RPMI7951 (cell line): ENCODE measurements around the gene FHOD1. TPM values are rescaled to one million over a fixed set of nuclear protein-coding genes. Genes with fewer than 3 reads are reported as not detected.
A peak's percentile ranks its signal among the peaks of the same experiment; 100 is the strongest.

Experiments
- DNase-seq: peaks from one replicate; pipeline ENCODE4 v3.0.0-alpha.2; 2012; ENCODE audit warnings: low read depth
- total RNA-seq: library from RNA; depleted of rRNA; stranded (reverse); fragments of >200 nt; shearing (Covaris generic); gene quantifications from 2 replicates; pipeline ENCODE4 v1.2.3, GENCODE V29; 2014

Gene FHOD1
- total RNA-seq, 1 experiment from 2014 or later, result 33.6 TPM

DNA sequence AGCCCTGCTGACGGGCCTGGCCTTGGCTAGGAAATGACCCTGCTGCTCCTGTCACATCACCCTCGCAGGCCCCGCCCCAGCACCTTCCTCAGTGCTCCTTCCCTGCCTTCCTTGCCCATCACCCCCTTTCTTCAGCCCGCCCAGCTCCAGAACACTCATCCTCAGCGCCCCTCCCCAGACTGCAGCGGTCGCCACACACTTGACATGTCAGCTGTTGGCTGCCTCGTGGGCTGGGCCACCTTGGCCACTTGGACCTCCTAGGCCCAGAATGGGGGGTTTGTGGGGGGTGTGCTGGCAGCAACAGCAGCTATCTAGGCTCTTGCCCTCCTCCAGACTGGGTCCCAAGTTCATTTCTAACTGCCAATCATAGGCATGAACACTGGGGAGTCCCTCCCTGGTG lies 37.7 kb downstream of the FHOD1 start:
- DNase-seq, result no peak

DNA sequence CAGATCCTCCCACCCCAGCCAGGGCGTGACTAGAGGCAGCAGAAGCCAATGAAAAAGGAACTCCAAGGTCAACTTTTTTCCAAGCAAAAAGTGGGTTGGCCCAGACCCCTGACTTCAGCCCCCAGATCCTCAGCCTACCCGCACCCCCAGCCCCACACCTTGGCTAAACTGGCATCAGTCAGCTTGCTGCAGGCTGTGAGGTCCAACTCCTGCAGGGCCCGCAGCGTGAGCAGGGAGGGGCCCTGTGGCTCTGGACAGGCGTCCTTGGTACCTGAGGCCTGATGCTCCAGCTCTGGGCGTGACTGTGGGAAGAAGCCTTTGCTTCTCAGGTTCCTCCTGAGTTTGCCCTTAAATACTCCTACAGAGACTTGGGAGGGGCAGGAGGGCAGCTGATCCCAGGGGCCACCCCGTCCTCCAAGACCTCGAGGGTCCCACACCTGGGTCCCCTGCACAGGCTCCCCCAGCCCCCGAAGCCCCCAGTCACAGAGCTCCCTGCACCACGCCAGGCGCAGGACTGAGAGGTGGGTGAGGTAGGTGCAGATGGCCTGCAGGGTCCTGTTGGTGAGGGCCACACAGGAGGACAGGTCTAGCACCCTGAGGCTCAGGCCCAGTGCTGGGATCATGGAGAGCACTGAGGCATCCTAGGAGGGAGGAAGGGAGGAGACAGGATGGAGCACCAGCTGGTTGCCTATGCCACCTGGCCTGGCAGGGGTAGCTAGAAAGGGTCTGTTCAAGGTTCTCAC lies 39.0 kb downstream of the FHOD1 start:
- DNase-seq, result no peak

DNA sequence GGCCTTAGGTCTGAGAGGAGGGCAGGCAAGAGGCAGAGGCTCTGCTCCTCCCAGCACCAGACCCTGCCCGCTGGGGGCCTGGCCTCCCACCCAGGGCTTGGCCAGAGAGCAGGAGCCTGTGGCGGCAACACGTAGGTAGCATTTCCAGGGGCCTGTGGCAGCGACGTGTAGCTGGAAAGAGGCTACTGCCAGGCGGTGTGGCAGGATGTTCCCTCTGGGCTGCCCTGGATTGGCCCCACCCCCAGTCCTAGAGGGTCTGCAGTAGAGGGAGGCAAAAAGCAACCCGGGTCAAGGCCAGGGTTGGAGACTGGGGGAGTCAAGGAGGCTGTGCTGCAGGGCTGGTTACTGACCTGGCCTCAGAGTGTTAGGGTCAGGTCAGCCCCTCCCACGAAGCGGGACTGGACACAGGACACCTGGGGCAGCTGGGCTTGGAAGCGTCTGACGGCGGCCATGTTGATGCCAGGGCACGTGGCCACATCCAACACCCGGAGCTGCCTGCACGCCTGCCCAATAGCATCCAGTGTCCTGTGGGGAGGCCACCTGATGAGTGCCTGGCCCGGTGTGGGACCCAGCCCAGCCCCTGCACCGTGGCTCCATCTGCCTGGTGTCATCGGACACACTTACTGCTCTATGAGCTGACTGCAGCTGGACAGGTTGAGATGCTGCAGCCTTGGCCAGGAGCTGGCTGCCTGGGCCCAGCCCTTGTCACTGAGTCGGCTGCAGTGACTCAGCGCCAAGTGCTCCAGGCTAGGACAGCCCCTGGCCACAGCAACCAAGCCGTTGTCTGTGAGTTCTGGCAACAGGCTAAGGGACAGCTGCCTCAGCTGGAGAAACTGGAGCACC lies 39.8 kb downstream of the FHOD1 start:
- peak; percentile 86 for DNase-seq

DNA sequence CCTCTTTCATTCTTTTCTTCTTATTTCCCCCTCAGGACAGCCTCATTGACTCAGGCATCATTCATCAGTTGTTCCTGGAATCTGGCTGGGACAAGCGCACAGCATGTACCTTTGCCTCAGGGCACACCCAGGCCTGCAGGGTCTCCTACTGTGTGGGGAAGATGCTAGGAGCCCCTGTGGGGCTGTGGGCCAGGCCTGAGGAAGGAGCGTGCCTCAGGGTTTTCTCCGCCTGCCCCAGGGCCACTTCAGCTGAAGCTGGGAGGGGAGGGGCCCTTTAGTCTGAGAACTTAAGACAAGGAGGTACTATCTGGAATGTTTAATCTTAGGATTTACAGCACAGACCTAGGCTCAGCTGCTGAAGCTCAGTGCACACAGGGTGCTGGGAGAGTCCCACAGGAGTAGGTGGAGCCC lies 40.4 kb downstream of the FHOD1 start:
- DNase-seq, result peak; percentile 24

DNA sequence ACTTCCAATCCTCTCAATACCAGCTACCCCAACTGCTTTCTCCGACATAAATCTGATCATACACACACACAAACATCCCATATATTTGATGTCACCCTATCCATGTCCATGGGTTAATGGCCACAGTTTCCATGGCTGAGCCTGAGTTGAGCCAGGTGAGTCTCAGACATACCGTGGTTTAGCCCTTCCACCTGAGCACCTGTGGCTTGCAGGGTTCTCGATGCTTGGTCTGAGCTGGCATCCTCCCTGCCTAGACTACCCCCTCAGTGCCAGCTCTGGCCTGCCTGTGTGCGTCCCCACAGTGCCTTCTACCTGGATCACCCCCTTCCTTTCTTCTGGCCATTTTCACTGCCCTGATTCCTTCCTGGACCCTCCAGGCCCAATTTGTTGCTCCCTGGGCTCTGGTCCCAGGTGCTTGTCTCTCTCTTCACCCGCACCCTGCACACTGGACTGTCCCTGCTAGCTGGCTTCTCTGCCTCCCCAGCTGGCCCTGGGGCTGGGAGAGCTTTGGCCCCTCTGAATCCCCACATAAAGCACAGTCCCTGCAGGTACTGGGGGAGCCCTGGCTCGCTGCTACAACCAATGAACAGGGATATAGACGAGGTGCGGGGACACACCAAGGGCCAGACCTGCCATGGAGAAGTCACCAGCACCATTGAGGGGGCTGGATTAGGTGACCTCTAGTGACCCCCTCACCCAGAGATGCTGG lies 41.0 kb downstream of the FHOD1 start:
- no peak for DNase-seq

DNA sequence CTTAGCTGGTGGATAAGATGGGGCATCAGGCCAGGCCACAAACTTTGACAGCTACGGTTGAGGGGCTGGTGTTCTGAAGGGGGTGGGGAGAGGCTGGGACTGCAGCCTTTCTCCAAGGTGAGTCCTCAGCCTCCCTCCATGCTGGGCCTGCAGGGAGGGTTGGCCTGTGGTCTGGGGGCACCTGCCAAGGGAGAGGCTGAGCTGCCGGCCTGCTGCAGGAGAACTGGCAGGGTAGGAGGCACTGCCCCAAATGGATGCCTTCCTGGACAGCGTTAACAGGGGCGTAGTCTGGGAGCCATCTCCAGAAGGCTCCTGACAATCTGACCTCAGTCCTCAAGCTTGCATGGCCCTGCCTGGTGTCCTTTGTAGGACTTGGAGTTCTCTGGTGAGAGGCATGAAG lies 43.2 kb downstream of the FHOD1 start:
- no peak for DNase-seq

DNA sequence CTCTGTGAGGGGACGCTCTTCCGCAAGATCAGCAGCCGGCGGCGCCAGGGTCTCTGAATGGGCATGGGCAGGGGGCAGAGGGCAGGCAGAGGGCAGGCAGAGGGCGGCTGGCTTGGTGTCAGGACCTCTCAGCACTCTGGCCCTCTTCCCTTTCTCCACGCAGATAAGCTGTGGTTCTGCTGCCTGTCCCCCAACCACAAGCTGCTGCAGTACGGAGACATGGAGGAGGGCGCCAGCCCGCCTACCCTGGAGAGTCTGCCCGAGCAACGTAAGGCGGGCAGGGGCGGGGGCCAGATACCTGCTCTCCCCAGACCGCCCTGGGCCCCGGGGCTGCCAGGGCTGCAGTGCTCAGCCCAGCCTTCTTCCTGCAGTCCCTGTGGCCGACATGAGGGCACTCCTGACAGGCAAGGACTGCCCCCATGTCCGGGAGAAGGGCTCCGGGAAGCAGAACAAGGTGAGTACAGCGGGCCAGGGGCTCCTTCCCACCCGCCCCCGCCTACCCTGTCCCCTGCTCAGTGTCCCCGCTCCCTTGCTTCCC lies 44.3 kb downstream of the FHOD1 start:
- DNase-seq, result no peak

DNA sequence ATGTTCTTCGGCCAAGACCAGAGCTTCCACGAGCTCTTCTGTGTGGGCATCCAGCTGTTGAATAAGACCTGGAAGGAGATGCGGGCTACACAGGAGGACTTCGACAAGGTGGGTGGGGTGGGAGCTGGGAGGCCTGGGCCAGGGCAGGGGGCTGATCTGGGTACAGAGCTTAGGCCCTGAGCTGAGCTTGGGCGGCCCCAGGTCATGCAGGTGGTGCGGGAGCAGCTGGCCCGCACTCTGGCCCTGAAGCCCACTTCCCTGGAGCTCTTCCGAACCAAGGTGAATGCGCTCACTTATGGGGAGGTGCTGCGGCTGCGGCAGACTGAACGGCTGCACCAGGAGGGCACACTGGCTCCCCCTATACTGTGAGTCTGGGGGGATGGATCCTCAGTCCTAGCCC lies 44.9 kb downstream of the FHOD1 start:
- DNase-seq, result no peak

DNA sequence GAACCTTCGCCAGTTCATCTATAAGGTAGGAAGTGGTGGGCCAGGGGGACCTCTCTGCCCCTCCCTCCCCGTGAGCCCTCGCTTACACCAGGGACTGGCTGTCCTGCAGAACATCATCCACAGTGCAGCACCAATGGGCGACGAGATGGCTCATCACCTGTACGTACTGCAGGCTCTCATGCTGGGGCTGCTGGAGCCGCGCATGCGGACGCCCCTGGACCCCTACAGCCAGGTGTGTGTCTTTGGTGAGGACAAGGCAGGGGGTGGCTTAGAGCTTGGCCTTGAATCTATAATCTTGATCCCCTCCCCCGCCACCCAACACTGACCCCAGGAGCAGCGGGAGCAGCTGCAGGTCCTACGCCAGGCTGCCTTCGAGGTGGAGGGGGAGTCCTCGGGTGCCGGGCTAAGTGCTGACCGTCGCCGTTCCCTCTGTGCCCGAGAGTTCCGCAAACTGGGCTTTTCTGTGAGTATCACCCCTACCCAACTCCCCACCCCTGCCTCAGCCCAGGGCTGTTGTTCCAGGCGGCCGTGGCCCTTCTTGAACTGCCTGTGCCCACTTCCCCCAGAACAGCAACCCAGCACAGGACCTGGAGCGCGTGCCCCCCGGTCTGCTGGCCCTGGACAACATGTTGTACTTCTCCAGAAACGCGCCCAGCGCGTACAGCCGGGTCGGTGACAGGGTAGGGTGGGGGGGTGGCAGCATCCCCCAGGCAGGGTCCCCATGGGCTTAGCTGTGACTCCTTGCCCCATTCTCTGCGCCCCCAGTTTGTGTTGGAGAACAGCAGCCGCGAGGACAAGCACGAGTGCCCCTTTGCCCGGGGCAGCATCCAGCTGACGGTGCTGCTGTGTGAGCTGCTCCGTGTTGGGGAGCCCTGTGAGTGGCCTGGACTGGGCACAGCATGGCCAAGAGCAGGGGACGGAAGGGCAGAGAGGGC lies 45.6 kb downstream of the FHOD1 start:
- DNase-seq, result no peak

DNA sequence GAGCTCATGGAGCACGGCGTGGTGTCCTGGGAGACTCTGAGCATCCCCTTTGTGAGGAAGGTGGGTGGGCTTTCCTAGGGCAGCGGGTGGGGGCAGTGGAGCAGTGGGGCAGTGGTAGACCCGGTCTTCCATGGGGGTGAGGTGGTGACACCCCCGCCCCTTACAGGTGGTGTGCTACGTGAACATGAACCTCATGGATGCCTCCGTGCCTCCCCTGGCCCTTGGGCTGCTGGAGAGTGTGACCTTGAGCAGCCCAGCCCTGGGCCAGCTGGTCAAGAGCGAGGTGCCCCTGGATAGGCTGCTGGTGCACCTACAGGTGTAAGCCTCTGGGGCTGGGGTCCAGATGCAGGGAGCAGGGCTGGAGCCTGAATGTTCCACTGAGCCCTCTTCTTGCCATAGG lies 46.8 kb downstream of the FHOD1 start:
- DNase-seq, result no peak

DNA sequence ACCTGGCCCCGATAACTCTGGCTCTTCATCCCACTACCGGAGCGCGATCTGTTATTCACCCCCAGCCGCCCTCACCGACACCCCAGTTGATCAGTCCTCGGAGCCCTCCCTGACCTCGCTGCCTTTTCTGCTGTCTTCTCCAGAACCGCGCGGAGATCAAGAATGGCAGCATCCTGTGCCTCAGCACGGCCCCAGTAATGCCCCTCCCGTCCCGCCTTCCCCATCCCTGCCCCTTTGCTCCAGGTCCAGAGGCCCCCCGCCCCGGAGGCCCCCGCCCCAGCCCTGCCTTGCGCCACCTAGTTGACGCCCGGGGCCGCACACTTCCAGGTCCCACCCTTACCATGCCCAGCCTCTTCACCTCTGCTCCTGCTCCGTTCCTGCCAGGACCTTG lies 47.5 kb downstream of the FHOD1 start:
- DNase-seq, result no peak

DNA sequence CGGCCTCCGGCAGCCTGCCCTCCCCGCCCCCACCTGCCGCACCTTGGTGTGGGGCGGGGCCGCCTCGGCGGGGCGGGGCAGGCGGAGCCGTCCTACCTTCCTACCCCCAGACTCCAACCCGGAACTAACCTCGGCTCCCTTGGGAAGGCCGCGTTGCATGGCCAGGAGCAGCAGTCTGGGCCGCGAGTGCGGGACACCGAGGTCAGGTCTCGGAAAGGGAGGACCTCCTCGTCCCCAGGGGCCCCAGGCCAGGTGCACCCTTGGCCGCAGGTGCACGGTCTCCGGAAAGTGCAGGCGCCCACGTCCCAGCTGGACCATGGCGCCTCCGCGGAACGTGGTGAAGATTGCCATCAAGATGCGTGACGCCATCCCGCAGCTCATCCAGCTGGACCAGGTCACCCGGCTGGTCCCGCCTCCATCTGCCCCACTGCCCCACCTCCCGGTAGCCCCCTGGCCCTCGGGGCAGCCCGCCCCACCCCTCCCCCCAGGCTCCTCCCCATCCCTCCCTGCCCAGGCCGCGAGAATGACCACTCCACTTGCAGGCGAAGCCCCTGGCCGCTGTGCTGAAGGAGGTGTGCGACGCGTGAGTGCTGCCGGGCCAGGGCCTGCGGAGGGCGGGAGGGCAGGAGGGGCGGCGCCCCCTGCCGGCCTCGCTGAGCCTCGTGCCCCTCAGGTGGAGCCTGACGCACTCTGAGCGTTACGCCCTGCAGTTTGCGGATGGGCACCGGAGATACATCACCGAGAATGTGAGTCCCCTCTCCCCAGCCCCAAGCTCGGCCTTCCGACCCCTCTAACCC lies 48.1 kb downstream of the FHOD1 start, which contains the start of gene ELMO3:
TSS of gene ELMO3 (plus strand) at position 121 of the 797 bp plus-strand sequence. CDS start at position 317, 196 bp downstream.
- no peak for DNase-seq

DNA sequence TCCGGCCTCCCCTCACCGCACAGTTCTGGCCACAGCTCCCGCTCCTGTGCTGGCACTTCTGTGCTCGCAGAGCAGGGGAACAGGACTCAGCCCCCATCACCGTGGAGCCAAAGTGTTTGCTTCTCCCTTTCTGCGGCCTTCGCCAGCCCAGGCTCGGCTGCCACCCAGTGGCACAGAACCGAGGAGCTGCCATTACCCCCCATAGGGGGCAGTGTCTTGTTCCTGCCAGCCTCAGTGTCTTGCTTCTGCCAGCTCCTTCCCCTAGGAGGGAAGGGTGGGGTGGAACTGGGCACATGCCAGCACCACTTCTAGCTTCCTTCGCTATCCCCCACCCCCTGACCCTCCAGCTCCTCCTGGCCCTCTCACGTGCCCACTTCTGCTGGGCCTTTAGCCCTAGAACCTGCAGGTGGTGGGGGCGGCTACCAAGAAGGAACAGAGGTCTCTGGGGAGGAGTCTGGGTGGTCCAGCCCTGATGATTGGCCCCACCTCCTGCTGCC lies 49.0 kb downstream of the FHOD1 start:
- DNase-seq, result no peak

DNA sequence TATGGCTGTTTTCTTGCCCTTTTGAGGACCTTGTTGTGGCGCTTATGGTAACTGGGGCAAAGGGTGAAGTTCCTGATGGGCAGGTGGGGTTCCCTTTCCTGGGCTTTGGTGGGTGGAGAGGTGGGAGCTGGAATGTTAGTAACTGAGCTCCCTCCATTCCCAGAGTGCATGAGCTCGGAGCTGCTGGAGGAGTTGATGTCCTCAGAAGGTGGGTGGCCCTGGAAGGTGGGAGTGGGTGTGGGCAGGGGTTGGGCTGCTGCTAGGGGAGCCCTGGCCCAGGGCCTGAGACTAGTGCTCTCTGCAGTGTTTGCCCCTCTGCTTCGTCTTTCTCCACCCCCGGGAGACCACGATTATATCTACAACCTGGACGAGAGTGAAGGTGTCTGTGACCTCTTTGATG lies 49.6 kb downstream of the FHOD1 start:
- no peak for DNase-seq

DNA sequence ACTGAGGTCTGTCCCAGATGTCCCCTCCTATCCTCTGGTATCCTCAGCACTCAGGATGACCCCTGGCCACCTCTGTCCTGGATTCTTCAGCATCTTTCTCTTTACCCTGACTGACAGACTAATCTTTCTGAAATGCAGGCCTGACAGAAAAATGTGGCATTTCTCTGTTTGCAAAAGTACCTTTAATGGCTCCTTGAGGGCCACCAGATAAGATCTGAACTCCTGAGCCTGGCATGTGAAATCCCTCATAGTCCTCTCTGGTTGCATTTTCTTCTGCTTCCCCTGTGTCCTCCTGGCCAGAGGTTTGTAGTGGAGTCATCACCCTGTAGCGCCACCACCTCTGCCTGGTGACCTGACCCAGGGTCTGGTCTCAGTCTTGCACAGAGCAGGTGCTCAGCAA lies 50.4 kb downstream of the FHOD1 start:
- no peak for DNase-seq

DNA sequence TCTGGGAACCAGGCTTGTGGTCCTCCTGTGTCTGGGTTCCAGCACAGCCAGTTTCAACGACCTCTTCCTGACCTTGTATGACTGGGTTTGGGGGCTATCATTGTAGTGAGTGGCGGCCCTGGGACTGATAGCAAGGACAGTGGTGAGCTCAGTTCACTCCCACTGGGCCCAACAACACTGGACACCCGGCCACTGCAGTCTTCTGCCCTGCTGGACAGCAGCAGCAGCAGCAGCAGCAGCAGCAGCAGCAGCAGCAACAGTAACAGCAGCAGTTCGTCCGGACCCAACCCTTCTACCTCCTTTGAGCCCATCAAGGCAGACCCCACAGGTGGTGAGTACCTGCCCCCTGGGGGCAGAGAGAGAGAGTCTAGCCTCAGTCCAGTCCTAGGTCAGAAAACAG lies 51.6 kb downstream of the FHOD1 start:
- no peak for DNase-seq

DNA sequence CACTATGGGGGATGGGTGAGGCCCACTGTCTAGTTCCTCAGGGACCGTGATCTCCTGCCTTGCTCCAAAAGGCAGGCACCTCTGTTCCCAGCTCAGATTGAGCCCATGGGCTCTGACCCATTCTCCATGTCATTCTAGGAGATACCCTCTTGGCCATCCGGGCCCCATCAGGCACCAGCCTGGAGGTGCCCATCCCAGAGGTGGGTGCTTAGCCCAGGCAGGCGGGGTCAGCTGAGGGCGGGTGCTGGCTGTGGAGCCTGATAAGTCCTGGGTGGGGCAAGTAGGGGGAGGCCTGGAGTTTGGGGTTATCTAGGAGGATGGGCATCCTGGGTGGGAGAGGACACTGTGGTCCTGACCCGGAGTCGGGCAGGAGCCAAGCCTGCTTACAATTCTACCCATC lies 53.0 kb downstream of the FHOD1 start:
- no peak for DNase-seq

DNA sequence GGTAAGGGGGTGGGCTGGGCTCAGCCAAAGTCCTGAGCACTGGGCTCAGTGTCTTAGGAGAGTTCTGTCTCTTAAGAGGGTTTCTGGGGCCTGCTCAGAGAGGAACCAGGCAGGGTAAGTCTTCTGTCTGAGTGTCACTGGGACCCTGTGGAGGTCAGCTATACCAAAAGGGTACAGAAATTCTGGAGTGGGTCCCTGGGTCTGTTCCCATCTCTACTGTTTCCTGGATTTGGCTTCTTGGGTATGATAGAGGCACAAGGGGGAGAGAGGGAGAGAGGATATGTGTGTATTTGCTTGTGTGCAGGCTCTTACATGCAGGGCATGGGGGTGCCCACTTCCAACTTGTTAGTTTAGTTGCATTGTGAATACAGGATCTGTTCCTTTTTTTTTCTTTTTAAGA lies 53.7 kb downstream of the FHOD1 start:
- DNase-seq, result no peak

DNA sequence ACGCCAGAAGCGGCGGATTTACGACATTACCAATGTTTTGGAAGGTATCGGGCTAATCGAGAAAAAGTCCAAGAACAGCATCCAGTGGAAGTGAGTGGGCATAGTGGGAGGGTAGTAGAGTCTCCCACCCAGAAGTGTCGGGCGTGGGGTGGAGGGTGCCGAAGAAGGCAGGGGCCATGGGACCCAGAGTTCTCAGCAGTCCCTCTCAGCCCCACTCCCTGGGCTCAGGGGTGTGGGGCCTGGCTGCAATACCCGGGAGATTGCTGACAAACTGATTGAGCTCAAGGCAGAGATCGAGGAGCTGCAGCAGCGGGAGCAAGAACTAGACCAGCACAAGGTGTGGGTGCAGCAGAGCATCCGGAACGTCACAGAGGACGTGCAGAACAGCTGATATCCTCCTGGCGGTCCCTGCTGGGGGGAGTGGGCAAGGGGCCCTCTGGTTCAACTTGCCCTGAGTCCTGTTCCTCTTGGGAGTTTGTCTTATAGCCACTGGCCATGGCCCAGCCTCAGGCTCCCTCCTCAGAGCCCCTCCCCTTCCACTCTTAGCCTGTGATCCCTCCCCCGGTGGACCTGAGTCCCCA lies 54.4 kb downstream of the FHOD1 start:
- DNase-seq, result no peak
